ENCODE measurements around the gene CLEC17A.
"Not testable (repeated sequence)": the region's sequence is repeated elsewhere in the genome, so short reads cannot be mapped to it uniquely, and the experiment has no call there.

The CLEC17A gene

DNA sequence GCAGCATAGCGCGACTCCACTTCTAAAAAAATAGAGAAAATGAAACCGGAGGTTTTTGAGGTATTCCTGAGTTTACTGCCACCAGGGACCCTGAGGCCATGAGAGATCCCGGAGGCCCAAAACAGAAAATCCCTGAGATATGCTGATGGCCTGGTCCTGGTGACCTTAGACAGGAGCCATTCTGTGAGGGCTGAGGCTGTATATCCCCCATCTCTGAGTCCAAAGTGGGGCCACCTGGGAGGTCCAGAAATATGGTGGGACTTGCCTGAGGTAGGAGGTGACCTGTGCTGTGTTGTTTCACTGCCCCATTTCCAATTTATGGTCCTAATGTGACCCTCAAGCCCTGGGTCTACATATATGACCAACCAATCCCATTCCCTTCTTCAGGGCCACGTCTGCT, 1.5 kb downstream of the CLEC17A start:
- not testable (repeated sequence) for DNase-seq

DNA sequence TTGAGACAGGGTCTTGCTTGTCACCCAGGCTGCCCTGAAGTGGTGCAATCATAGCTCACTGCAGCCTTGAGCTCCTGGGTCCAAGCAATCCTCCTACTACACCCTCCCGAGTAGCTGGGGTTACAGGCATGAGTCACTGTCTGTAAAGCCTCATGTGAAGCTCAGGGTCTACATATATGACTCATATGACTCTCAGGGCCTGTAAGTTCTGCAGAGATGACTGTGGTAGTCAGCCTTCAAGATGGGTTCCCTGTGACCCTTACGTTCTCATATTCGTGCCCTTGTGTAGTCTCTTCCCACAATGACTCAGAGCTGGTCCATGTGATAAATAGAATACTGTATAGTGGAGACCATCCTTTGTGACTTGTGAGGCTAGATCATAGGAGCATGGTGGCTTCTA, 2.3 kb downstream of the CLEC17A start:
- DNase-seq: not testable (repeated sequence)

DNA sequence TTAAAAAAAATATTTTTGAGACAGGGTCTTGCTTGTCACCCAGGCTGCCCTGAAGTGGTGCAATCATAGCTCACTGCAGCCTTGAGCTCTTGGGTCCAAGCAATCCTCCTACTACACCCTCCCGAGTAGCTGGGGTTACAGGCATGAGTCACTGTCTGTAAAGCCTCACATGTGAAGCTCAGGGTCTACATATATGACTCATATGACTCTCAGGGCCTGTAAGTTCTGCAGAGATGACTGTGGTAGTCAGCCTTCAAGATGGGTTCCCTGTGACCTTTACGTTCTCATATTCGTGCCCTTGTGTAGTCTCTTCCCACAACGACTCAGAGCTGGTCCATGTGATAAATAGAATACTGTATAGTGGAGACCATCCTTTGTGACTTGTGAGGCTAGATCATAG, 6.5 kb downstream of the CLEC17A start:
- DNase-seq: not testable (repeated sequence)

DNA sequence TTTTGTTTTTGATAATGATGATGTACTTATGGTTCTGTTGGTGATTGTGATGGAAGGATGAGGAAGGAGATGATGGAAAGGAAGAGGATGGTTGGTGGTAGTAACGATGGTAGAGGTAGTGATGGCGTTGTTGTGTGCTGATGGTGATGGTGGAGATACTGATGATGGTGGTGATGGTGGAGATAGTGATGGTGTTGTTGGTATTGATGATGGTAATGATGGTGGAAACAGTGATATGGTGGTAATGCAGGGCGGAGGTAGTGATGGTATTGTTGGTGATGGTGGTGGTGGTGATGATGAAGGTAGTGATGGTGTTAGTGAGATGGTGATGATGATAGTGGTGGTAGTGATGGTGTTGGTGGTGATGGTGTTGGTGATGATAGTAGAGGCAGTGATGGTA, 12.7 kb downstream of the CLEC17A start:
- DNase-seq: no peak

DNA sequence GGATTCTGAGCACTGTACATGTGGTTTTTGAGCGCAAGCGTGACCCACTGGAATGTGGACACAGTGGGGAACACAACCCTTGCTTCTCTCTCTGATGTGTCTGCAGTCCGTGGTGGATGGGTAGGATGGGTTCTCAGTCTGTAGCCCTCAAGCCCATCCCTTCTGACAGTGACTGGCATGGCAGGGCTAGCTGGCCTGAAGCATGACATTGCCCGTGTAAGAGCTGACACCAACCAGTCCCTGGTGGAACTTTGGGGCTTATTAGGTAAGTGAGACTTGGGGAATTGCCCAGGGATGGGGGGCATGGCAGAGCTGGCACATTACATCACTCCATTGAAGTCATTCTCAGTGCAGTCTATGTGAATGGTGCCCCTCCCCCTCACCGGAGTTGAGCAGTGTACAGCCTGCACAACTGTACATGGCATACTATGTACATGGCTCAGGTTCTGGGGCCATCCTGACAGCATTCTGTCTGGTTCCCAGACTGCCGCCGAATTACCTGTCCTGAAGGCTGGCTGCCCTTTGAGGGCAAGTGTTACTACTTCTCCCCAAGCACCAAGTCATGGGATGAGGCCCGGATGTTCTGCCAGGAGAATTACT, 16.8 kb downstream of the CLEC17A start:
- no peak for DNase-seq

DNA sequence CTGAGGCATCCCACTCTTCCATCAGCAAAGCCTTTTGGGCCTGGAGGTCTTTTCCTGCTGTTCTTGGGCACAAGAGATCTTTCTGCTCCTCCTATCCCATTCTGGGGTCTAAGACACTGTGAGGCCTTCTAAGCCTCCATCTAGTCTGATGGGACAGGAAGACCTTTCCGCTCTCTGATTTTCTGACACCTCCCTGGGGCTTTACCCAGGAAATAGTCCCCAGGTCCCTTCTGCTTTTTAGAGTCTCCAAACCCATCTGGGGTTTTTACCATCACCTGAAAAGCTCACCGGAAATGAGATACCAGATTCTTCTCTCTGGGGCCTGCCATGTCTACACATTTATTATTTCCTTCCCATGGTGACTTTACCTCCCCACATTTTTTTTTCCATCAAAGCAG, 21.1 kb downstream of the CLEC17A start:
- DNase-seq: no peak

DNA sequence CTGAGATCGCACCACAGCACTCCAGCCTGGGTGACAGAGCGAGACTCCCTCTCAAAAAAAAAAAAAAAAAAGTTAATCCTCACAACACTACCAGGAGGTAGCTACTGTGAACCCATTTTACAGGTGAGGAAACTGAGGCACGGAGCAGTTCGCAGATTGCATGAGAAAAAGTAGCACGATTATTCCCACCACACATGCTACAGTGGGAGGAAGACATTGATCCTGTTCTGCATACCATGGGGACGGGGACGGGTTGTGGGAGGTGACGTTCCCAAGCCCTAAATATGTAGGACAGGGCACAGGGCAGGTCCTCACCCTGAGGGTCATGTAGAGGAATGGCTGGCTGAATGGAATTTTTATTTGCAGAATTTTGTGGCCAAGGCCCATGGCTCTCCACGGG, 23.7 kb downstream of the CLEC17A start:
- DNase-seq: no peak

DNA sequence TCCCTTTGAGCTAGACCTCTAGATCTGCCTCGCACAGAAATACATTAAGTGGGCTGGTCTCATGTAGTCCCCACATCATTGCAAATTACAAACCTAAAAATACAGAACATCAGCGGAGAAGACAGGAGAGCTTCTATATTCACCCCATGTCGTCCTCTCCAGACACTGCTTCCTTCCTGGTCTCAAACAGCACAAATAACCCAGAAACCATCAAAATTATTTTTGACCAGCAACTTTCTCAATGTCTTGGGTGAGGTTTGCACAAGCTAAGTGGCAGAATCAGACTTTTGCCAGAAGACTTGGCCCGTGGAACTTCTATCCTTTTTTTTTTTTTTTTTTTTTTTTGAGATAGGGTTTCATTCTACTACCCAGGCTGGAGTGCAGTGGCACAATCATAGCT, 28.2 kb downstream of the CLEC17A start:
- DNase-seq: no peak

DNA sequence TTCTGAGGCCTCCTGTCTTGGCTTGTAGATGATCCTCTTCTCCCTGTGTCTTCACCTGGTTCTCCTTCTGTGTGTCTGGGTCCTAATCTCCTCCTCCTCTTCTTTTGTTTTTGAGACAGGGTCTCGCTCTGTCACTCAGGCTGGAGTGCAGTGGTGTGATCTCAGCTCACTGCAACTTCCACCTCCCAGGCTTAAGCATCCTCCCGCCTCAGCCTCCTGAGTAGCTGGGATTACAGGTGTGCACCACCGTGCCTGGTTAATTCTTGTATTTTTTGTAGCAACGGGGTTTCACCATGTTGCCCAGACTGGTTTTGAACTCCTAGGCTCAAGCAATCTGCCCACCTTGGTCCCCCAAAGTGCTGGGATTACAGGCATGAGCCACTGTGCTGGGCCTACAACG, 29.4 kb downstream of the CLEC17A start:
- DNase-seq: not testable (repeated sequence)

DNA sequence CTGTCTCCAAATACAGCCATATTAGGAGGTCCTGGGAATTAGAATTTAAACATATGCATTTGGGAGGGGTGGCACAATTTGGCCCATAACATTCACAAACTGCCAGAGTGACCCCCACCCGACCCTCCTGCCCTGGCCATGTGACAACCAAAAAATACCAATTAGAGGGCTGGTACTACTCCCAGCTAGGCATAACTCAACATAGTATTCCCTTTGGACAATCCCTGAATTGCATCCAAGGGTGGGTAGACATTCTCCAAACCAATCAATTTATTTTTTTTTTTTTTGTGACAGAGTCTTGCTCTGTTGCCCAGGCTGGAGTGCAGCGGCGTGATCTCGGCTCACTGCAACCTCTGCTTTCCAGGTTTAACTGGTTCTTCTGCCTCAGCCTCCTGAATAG, 29.8 kb downstream of the CLEC17A start:
- DNase-seq: no peak

DNA sequence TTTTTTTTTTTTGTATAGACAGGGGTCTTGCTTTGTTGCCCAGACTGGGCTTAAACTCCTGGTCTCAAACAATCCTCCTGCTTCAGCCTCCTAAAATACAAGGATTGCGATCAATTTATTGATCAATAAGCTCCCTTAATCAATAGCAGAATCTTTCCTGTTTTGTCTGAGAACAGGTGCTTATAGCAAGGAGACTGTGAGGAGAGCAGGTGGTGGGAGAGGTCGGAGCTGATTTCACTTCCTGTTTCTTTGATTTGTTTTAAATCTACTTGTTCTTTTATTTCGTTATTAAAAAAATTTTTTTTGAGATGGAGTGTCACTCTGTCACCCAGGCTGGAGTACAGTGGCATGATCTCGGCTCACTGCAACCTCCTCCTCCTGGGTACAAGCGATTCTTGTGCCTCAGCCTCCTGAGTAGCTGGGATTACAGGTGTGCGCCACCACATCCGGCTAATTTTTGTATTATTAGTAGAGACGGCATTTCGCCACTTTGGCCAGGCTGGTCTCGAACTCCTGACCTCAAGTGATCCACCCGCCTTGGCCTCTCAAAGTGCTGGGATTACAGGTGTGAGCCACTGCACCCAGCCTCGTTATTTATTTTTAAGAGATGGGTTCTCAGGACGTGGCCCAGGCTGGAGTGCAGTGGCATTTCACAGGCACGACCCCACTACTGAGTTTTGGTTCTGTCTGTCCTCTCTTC, 30.7 kb downstream of the CLEC17A start:
- DNase-seq: not testable (repeated sequence)

DNA sequence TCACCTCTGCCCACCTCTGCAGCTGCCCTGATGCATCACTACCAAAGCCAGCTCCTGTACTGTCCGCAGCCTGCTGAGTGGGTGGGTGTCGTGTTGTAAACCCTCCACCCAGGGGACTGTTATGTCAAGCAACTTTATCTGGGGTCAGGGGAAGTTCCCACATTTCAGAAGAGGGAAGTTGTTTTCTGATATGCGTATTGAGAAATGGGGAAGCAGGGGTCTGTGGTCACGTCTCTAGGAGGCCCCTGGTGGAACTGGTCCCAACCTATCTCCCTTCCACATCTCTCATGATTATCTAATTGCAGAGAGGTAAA, 31.2 kb downstream of the CLEC17A start:
- DNase-seq: no peak

DNA sequence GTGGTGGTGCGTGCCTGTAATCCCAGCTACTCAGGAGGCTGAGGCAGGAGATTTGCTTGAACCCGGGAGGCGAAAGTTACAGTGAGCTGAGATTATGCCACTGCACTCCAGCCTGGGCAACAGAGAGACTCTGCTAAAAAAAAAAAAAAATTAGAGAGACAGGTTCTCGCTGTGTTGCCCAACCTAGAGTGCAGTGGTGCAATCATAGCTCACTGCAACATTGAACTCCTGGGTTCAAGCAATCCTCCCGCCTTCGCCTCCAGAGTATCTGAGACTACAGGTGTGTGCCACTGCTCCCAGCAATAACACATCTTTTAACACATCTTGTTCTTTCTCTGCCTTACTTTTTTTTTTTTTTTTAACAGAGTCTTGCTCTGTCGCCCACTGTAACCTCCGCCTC, 32.7 kb downstream of the CLEC17A start:
- no peak for DNase-seq

DNA sequence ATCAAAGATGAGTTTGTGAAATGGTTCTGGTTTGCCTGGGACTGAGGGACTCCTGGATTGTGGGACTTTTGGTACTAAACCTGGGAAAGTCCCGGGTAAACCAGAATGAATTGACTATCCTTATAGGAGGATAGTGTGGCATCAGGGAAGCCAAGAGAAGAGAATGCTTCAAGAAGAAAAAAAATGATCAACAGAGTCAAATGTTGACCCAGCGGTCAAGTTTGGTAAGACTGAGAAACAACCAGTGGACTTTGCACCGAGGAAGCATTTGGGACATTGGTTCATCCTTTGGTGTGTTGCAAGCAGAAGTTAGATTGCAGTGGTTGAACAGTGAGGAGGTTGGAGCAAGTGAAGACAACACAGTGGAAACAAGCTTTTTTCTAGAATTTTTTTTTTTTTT, 33.5 kb downstream of the CLEC17A start:
- DNase-seq: no peak

DNA sequence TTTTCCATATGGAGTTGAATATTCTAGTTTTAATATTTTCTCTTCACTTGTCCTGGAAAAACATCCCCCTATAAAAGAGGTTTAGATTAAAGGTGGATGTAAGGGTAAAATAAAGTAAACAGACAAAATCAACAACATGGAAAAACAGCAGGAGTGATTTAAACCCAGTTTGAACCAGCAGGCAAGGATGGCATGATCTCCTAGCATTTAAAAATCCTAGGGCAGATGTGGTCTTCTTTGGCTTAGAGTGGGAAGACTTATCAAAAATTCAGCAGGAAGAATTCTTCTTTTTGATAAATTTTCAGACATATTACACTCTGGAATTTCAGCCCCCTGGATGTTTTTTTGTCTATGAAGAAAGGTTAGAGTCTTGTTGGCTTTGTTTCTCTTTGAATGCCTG, 36.5 kb downstream of the CLEC17A start:
- no peak for DNase-seq

DNA sequence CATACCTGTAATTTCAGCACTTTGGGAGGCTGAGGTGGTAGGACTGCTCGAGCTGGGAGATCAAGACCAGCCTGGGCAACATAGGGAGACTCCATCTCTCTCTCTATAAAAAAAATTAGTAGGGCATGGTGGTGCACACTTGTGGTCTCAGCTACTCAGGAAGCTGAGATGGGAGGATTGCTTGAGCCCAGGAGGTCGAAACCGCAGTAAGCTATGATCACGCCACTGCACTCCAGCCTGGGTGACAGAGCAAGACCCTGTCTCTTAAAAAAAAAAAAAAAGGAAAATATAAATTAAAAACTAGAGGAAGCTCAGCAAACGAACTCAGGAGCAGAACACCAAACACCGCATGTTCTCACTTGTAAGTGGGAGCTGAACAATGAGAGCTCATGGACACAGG, 41.6 kb downstream of the CLEC17A start:
- DNase-seq: not testable (repeated sequence)

DNA sequence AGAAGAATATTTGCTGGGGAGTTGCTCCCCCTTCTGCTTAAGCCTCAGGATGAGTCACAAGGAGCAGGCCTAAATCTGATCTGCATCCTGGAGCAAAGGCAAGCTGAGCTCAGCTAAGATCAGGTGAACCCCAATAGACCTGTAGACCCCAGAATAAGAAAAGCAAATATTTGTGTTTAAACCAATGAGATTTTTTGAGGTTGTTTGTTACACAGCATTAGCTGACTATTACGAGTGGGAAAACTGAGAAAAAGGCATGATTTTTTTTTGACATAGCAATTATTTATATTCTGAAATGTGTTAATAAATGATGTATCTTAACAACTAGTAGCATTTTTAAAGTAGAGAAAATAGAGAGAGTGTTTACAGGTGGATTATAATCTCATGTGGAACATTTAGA, 46.7 kb downstream of the CLEC17A start:
- DNase-seq: no peak

DNA sequence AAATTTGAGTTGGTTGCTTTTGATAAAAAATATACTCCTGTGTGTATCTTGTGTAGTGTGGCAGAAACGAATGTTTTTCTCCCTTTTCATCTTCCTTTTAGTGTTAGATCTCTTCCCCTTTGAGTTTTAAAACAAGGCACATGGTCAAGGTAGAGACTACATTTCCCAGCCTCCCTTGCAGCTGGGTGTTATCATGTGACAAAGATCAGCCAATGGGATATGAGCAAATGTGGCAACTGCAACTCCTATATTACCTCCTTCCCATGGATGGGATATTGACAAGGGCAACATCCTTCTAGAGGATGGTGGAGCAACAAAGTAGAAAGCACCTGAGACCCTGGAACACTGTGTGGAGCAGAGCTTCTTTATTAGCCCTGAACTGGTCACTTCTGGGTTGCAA, 49.4 kb downstream of the CLEC17A start:
- peak; percentile 16 for DNase-seq

DNA sequence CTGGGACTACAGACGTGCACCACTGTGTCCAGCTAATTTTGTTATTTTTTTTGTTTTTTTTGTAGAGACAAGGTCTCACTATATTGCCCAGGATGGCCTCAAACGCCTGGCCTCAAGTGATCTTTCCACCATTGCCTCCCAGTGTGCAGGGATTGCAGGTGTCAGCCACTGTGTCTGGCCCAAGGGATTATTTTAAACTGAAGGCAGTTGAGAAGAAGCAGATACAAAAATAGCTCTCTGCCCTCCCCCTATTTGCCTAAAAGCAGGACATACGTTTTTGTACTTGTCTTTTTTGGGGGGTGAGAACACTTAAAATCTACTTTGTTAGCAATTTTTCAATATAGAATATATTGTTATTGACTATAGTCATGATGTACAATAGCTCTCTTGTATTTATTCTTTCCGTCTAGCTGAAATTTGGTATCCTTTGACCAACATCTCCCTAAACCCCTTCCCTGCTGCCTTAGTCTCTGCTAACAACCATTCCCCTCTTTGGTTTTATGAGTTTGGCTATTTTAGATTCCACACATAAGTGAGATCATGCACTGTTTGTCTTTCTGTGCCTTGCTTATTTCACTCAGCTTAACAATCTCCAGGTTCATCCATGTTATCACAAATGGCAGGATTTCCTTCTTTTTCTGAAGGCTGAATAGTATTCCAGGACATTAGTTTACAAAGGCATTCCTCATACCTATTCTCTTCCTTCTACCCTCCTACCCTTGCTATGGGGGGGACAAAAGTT, 56.8 kb downstream of the CLEC17A start:
- DNase-seq: no peak

DNA sequence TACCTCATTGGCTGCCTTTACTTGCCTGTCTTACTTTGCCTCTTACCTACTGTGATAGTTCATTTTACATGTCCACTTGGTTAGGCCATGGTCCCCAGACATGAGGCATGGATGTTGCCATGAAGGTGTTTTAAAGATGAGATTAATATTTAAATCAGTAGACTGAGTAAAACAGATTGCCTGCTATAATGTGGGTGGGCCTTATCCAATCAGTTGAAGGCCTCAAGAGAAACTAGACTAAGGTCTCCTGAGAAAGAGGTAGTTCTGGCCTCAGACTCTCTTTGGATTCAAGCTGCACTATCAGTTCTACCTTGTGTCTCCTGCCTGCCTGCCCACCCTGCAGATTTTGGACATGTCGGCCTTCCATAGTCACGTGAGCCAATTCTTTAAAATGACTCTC, 65.6 kb downstream of the CLEC17A start:
- no peak for DNase-seq

DNA sequence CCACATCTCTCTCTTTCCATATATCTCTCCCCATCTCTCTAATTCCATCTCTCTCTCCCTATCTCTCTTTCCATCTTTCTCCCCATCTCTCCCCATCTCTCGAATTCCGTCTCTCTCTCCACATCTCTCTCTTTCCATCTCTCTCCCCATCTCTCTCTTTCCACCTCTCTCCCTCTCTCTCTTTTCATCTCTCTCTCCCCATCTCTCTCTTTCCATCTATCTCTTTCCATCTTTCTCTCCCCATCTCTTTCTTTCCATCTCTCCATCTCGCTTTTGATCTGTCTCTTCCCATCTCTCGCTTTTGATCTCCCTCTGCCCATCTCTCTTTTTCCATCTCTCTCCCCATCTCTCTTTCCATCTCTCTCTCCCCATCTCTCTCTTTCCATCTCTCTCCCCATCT, 66.1 kb downstream of the CLEC17A start:
- DNase-seq: no peak

DNA sequence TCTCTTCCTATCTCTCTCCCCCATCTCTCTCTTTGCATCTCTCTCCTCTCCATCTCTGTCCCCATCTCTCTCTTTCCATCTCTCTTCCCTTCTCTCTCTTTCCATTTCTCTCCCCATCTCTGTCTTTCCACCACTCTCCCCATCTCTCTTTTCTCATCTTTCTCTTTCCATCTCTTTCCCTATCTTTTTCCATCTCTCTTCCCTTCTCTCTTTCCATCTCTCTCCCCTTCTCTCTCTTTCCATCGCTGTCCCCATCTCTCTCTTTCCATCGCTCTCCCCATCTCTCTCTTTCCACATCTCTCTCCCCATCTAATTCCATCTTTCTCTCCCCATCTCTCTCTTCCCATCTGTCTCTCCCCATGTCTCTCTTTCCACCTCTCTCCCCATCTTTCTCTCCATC, 67.3 kb downstream of the CLEC17A start:
- DNase-seq: no peak

DNA sequence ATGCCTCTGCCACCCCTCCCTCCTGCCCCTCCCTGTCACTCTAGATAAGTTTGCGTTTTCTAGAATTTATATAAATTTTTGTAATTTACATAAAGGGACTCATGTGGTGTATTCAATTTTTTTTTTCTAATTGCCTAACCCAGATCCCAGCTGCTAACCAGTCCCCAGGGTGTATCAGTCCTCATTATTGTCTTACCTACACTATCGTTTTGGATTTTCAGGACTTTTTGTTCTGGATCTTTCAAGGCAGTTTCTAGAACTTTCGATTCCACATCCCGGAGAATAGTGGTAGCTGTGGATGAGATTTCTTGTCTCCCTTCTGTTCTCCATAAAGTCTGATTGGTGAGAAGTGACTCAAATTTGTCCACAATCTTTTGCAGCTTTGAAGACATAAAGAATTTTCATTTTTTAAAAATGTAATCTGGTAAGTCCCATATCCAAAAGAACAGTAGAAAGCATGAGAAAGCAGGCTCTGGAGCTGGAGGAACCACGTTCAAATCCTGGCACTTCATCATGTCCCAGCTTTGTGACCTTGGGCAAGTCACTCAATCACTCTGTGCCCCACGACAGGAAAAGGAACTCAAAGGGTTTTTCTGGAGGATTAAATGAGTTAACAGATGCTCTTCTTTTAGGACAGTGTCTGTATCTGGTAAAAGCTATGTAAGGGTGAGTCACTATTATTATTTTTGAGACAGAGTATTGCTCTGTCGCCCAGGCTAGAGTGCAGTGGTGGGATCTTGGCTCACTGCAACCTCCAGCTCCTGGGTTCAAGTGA, 72.1 kb downstream of the CLEC17A start:
- no peak for DNase-seq

DNA sequence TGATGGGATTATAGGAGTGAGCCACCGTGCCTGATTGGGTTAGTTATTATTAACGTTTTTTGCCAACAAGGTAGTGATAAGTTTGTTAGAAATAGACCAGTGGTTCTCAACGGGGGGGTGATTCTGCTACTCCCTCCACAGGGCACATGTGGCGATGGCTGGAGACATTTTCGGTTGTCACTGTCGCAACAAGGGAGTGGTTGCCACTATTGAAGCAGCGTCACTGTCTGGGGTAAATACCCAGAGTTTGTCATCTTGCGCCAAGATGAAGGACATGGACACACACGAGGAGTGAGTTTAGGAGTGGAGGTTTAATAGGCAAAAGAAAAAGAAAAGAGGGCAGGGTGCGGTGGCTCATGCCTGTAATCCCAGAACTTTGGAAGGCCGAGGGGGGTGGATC, 72.8 kb downstream of the CLEC17A start:
- DNase-seq: no peak
